ENCODE results near the gene SEPHS1. TPM values are rescaled to one million over a fixed set of nuclear protein-coding genes. Genes with fewer than 3 reads are reported as not detected.

SEPHS1 gene
- total and polyA plus RNA-seq, 11 donors = 14.6 to 36.7 (median 31.1) TPM

DNA sequence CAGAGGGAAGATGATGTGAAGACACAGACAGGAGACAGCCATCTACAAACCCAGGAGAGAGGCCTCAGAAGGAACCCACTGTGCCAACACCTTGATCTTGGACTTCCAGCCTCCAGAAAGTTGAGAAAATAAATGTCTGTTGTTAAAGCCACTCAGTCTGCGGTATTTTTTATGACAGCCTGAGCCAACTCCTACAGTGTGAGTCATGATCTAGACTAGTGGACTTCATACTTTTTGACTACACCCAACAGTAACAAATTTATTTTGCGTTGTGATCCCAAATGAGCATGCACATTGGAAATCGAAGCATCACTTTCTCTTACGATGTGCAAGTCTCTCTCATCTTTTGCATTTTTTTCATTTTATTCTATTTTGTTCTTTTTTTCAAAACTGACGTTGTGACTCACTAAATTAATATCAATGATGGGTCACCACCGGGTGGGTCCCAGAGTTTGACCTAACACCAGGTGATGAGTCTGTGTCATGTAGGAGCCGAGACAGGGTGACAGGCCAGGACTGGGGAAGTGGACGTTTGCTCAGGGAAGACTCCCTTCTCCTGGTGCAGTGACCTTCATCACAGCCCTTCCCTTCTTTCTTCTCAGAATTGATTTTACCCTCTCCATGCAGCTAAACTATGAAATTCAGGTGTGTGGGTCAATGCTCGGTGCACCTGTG is 77.1 kb downstream of the SEPHS1 start:
- DNase-seq (no peak), ATAC-seq (peak; percentile 34 to 84 (median 66))
- H3K27ac ChIP-seq = peak overlapping the region in 4 of 12 donors; percentile 21 to 52 (median 34)
- no peaks in the 10 kb centered on the region for H3K36me3 ChIP-seq
- H3K4me1 ChIP-seq = peaks cover 0 to 15% (median 3%) of the 10 kb centered on the region in 12 donors
- intact Hi-C loops (cut with DNase I) = loop anchor here in 1 of 10 donors (10.0 kb wide), 1 partner anchor 106 kb away; the partner anchor contains the start of gene MCM10
- 83 to 85% (median 84%) methylated on average over 9 of the region's 9 CpGs for WGBS, 4 donors
- no peaks in the 10 kb centered on the region for H3K27me3 ChIP-seq
- H3K9me3 ChIP-seq = no peaks in the 10 kb centered on the region
- TF ChIP-seq POLR2A (IDR thresholded peaks at IDR 0.05) = no peak
- TF ChIP-seq, protein P1, sequence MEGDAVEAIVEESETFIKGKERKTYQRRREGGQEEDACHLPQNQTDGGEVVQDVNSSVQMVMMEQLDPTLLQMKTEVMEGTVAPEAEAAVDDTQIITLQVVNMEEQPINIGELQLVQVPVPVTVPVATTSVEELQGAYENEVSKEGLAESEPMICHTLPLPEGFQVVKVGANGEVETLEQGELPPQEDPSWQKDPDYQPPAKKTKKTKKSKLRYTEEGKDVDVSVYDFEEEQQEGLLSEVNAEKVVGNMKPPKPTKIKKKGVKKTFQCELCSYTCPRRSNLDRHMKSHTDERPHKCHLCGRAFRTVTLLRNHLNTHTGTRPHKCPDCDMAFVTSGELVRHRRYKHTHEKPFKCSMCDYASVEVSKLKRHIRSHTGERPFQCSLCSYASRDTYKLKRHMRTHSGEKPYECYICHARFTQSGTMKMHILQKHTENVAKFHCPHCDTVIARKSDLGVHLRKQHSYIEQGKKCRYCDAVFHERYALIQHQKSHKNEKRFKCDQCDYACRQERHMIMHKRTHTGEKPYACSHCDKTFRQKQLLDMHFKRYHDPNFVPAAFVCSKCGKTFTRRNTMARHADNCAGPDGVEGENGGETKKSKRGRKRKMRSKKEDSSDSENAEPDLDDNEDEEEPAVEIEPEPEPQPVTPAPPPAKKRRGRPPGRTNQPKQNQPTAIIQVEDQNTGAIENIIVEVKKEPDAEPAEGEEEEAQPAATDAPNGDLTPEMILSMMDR (IDR thresholded peaks at IDR 0.05) = no peak
- no peak overlapping the region for H3K4me3 ChIP-seq

DNA sequence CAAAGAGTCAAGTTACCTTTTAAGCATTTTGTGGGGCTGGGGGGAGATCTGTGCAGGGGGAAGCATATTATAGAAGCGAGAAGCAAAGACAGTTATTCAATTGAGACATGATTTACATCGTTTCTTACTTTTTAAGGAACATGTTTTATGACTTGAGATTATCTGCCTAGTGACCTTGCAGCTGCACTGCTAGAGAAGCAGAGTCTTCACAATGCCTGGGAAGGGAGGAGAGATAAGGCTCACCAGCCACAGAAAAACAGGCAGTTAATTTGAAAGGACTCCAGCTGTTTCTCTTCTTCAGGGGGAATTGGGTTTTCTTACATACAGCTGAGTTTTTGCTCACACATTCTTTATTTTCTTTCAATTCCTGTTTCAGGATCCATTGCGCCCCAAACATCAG is 79.3 kb downstream of the SEPHS1 start:
- intact Hi-C loops (cut with DNase I) = loop anchor here in 1 of 10 donors (10.0 kb wide), 1 partner anchor 64 kb away; no protein-coding TSS in a partner anchor
- Histone ChIP-seq H3K27me3 (no peaks in the 10 kb centered on the region), H3K9me3 (no peaks in the 10 kb centered on the region), H3K4me3 (no peak overlapping the region), H3K27ac (no peak overlapping the region), H3K4me1 (peaks cover 0 to 15% (median 3%) of the 10 kb centered on the region in 12 donors), H3K36me3 (no peaks in the 10 kb centered on the region)
- ATAC-seq (no peak), DNase-seq (no peak)
- WGBS, 4 donors = 36 to 59% (median 57%) methylated on average over 3 of the region's 3 CpGs
- TF ChIP-seq POLR2A (IDR thresholded peaks at IDR 0.05) = no peak
- TF ChIP-seq, protein P1 (IDR thresholded peaks at IDR 0.05) = no peak

DNA sequence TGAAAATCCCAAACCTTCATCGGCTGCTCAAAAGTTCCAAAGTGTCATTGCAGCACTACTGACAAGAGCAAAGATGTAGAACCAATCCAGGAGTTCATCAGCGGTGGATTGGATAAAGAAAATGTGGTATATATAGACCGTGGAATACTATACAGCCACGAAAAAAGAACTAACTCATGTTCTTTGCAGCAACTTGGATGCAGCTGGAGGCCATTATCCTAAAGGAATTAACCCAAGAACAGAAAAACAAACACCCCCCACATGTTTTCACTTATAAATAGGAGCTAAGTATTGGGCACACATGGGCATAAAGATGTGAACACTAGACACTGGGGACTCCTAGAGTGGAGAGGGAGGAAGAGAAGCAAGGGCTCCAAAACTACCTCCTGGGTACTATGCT is 79.8 kb downstream of the SEPHS1 start:
- no peak overlapping the region for H3K4me3 ChIP-seq
- ATAC-seq (no peak), DNase-seq (no peak)
- WGBS, 4 donors = 74 to 96% (median 83%) methylated on average over 4 of the region's 4 CpGs
- H3K4me1 ChIP-seq = peaks cover 0 to 15% (median 3%) of the 10 kb centered on the region in 12 donors
- H3K27me3 ChIP-seq = no peaks in the 10 kb centered on the region
- no peak for TF ChIP-seq POLR2A (IDR thresholded peaks at IDR 0.05)
- TF ChIP-seq, protein P1 (IDR thresholded peaks at IDR 0.05) = no peak
- intact Hi-C loops (cut with DNase I) = loop anchor here in 1 of 10 donors (10.0 kb wide), 1 partner anchor 64 kb away; no protein-coding TSS in a partner anchor
- no peak overlapping the region for H3K27ac ChIP-seq
- H3K9me3 ChIP-seq = no peaks in the 10 kb centered on the region
- no peaks in the 10 kb centered on the region for H3K36me3 ChIP-seq

Other genes with a start within 250 kb of the SEPHS1 start
- gene OPTN, start 248.1 kb downstream of the SEPHS1 start, total RNA-seq = 100 to 1,000 TPM in 8 of 9 donors, 10 to 100 TPM in 1; 89.4 to 191 (median 140) TPM
- gene OPTN, start 248.1 kb downstream of the SEPHS1 start, polyA plus RNA-seq = 10 to 100 TPM; 88.2 to 89.9 TPM
- gene MCM10, start 186.7 kb downstream of the SEPHS1 start, total RNA-seq = 1 to 10 TPM in 1 of 9 donors, under 1 TPM in 5, not detected in 3; 0.16 to 4.2 (median 0.36) TPM
- under 1 TPM; 0.11 to 0.15 TPM for gene MCM10, start 186.7 kb downstream of the SEPHS1 start, polyA plus RNA-seq
- gene UCMA, start 113.9 kb downstream of the SEPHS1 start, total RNA-seq = under 1 TPM in 1 of 9 donors, not detected in 8; 0.38 TPM
- not detected for gene UCMA, start 113.9 kb downstream of the SEPHS1 start, polyA plus RNA-seq
- gene PHYH, start 48.2 kb downstream of the SEPHS1 start, total RNA-seq = 100 to 1,000 TPM in 7 of 9 donors, 10 to 100 TPM in 2; 70.9 to 181 (median 157) TPM
- 100 to 1,000 TPM in 1 of 2 donors, 10 to 100 TPM in 1; 58.1 to 124 TPM for gene PHYH, start 48.2 kb downstream of the SEPHS1 start, polyA plus RNA-seq
- gene BEND7, start 180.7 kb upstream of the SEPHS1 start, total RNA-seq = 10 to 100 TPM in 8 of 9 donors, 1 to 10 TPM in 1; 9.5 to 30.5 (median 13.0) TPM
- 1 to 10 TPM; 5.5 to 9.2 TPM for gene BEND7, start 180.7 kb upstream of the SEPHS1 start, polyA plus RNA-seq
- gene PRPF18, start 238.7 kb upstream of the SEPHS1 start, total RNA-seq = 10 to 100 TPM; 12.3 to 16.3 (median 14.7) TPM
- 10 to 100 TPM in 1 of 2 donors, 1 to 10 TPM in 1; 8.9 to 19.1 TPM for gene PRPF18, start 238.7 kb upstream of the SEPHS1 start, polyA plus RNA-seq